ENCODE measurements around the gene SAA4.

Gene SAA4

GRCh38 chr11:18236664-18237356 is at the start of gene SAA4:
SAA4 (minus strand) TSS chr11:18236802; CDS start chr11:18235926, 876 bp downstream.
- no peak within 1 kb of the TSS for H3K4me3 ChIP-seq (replicated peaks; ENCODE audit: low read depth, low read length)
- TF ChIP-seq, protein P1, sequence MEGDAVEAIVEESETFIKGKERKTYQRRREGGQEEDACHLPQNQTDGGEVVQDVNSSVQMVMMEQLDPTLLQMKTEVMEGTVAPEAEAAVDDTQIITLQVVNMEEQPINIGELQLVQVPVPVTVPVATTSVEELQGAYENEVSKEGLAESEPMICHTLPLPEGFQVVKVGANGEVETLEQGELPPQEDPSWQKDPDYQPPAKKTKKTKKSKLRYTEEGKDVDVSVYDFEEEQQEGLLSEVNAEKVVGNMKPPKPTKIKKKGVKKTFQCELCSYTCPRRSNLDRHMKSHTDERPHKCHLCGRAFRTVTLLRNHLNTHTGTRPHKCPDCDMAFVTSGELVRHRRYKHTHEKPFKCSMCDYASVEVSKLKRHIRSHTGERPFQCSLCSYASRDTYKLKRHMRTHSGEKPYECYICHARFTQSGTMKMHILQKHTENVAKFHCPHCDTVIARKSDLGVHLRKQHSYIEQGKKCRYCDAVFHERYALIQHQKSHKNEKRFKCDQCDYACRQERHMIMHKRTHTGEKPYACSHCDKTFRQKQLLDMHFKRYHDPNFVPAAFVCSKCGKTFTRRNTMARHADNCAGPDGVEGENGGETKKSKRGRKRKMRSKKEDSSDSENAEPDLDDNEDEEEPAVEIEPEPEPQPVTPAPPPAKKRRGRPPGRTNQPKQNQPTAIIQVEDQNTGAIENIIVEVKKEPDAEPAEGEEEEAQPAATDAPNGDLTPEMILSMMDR (IDR thresholded peaks at IDR 0.05; ENCODE audit: low read depth, low read length, missing control alignments), result no peak
- DNase-seq (ENCODE audit: extremely low read depth, low read depth), result no peak

DNA sequence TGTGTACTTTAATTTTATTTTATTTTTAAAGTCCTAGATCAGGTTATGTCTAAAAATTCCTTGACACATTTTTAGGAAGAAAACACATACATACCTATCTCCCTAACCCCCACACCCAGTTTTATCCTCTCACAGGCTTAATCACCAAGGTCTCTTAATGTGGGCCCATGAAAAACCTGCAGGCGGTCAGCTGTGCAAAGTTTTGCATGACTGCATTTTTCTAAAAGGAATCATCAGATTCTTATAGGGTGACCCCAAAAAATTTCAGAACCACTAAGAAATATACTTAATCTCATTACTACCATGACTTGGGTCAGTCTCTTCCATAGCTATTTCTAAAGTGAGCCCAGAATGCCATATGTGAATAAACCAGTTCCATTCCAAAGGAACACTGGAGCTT is 49.2 kb upstream of the SAA4 start:
- TF ChIP-seq, protein P1 (IDR thresholded peaks at IDR 0.05; ENCODE audit: low read depth, low read length, missing control alignments), result no peak
- no peak for DNase-seq (ENCODE audit: extremely low read depth, low read depth)
- H3K4me3 ChIP-seq (replicated peaks; ENCODE audit: low read depth, low read length), result no peak overlapping the region

DNA sequence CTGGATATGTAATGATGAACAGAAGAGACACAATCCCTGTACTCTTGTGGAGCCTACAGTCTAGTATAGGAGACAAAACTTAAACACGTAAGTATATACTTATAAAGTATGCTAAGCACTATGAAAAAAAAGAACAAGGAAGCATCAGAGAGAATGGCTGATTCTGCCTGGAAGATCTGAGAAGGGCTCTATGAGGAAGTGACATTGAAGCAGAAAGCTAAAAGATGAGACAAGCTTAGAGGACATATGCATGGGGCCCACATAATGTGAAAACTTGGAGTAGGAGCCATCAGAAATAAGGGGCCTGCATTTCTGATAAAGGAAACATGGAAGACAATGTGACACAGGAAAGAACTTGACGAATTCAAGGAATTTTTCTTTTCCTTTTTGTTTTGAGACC is 46.0 kb upstream of the SAA4 start:
- TF ChIP-seq, protein P1 (IDR thresholded peaks at IDR 0.05; ENCODE audit: low read depth, low read length, missing control alignments), result no peak
- no peak for DNase-seq (ENCODE audit: extremely low read depth, low read depth)
- H3K4me3 ChIP-seq (replicated peaks; ENCODE audit: low read depth, low read length), result no peak overlapping the region

DNA sequence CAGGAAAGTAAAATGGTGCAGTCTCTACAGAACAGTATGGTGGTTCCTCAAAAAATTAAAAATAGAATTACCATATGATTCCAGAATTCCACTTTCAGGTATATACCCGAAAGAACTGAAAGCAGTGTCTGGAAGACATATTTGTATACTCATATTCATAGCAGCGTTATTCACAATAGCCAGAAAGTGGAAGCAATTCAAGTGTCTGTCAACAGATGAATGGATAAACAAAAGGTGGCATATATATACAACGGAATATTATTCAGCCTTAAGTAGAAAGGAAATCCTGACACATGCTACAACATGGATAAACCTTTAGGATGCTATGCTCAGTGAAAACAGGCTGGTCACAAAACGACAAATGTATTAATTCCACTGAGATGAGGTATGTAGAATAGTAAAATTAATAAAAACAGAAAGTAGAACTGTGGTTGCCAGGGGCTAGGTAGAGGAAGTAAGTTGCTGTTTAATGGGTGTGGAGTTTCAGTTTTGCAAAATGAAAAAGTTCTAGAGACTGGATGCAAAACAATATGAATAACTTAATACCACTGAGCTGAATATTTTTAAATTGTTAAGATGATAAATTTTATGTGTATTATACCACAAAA is 43.9 kb upstream of the SAA4 start:
- no peak for DNase-seq (ENCODE audit: extremely low read depth, low read depth)
- no peak overlapping the region for H3K4me3 ChIP-seq (replicated peaks; ENCODE audit: low read depth, low read length)
- TF ChIP-seq, protein P1 (IDR thresholded peaks at IDR 0.05; ENCODE audit: low read depth, low read length, missing control alignments), result no peak

DNA sequence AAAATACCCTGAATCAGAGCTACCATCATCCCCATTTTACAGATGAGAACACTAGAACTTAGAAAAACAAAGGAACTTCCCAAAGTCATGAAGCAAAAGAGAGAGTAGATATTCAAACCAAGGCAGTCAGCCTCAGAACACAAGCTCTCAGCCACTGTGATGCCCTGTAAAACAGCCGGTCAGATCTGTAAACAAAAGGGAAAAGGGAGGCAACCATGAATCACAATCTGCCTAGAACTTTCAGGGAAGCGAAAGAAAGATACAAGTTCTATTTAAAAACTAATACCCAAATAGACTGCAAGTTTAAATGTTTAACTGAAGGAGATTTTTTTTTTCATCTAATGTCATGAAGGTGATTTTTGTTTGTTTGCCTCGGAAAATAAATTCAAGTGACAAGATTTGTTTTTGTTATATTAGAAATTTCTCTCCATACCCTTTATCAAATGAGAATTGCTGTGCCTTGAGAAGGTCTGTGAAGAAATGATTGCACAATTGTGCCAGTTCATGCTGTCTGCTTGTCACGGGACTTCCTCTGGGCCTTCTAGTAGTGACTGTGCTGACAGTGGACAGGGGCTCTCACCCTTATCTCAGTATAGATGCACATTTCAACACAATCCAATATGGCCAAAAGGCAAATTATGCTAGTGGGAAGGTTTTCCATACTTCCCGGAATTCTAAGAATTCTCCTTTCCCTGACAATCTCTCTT is 41.1 kb upstream of the SAA4 start:
- TF ChIP-seq, protein P1 (IDR thresholded peaks at IDR 0.05; ENCODE audit: low read depth, low read length, missing control alignments), result no peak
- H3K4me3 ChIP-seq (replicated peaks; ENCODE audit: low read depth, low read length), result no peak overlapping the region
- DNase-seq (ENCODE audit: extremely low read depth, low read depth), result no peak

GRCh38 chr11:18271206-18271605 is 34.6 kb upstream of the SAA4 start:
- DNase-seq (ENCODE audit: extremely low read depth, low read depth), result no peak
- H3K4me3 ChIP-seq (replicated peaks; ENCODE audit: low read depth, low read length), result no peak overlapping the region
- TF ChIP-seq, protein P1 (IDR thresholded peaks at IDR 0.05; ENCODE audit: low read depth, low read length, missing control alignments), result no peak
